GM12878 (cell line): ENCODE results near the gene RAPGEF1. TPM values are rescaled to one million over a fixed set of nuclear protein-coding genes. Genes with fewer than 3 reads are reported as not detected.

Experiments
- ATAC-seq: fragments of 200-7000 bp; cut with Tn5 transposase; 3 replicates; pipeline ENCODE4 v1.9.1; 2020; ENCODE audit warnings: mild to moderate bottlenecking, moderate library complexity
- BruUV-seq: library from RNA; stranded (reverse); fragments of 400-500 nt; replicated peaks from 2 replicates; lab custom pipeline; 2021; lab: Mats Ljungman, UMichigan
- CTCF ChIA-PET: fragments of 300-600 bp; sonication (Branson Sonifier 250); formaldehyde crosslinking; extraction: SDS; loops from one replicate; lab custom pipeline; 2021; ENCODE audit warnings: inconsistent platforms; lab: Yijun Ruan, JAX
- POLR2A ChIA-PET: fragments of 350-600 bp; formaldehyde crosslinking; extraction: SDS; loops from one replicate; lab custom pipeline; 2021; ENCODE audit warnings: inconsistent platforms; lab: Charles Lee
- RAD21 ChIA-PET: fragments of 300-600 bp; sonication (Branson Sonifier 250); formaldehyde crosslinking; loops from one replicate; lab custom pipeline; 2023; ENCODE audit warnings: antibody characterized with exemption; ENCODE audit not compliant: unreplicated experiment; lab: Charles Lee
- SMC1A ChIA-PET: fragments of 300-600 bp; sonication (Branson Sonifier 250); formaldehyde crosslinking; loops from one replicate; lab custom pipeline; 2023; ENCODE audit not compliant: unreplicated experiment, uncharacterized antibody; lab: Charles Lee
- DNase-seq: peaks from one replicate; pipeline ENCODE4 v3.0.0-alpha.2; 2011; ENCODE audit warnings: low read depth, low spot score
- FAIRE-seq: peaks from 3 replicates; lab custom pipeline; 2011; peaks lifted over from hg19 to GRCh38; lab: Jason Lieb, UNC
- H2AFZ ChIP-seq: 2 replicates; pipeline ENCODE4 v1.6.0; 2011; ENCODE audit warnings: low read depth, low read length, control low read depth; ENCODE audit not compliant: control insufficient read depth
- H3K27ac ChIP-seq: 2 replicates; pipeline ENCODE4 v1.5.1; 2011; ENCODE audit warnings: control low read depth; ENCODE audit not compliant: control insufficient read depth, insufficient read depth
- H3K27me3 ChIP-seq, 2 experiments: replicated peaks in 1 of 2; 2 replicates each; pipeline versions ENCODE4 v1.6.0 to v1.6.1; 2011; ENCODE audit warnings: low read length in 1 of 2; ENCODE audit not compliant: control insufficient read depth in 2 of 2, insufficient read depth in 2 of 2
- H3K36me3 ChIP-seq, 2 experiments: 2 replicates each; pipeline ENCODE4 v1.5.1; 2011; ENCODE audit warnings: low read length in 1 of 2; ENCODE audit not compliant: control insufficient read depth in 2 of 2, insufficient read depth in 2 of 2
- H3K4me1 ChIP-seq: 2 replicates; pipeline ENCODE4 v1.6.1; 2011; ENCODE audit warnings: mild to moderate bottlenecking, low read length, moderate library complexity, mixed read lengths; ENCODE audit not compliant: control insufficient read depth, insufficient read depth
- H3K4me2 ChIP-seq: 2 replicates; pipeline ENCODE4 v1.6.0; 2011; ENCODE audit warnings: control low read depth; ENCODE audit not compliant: control insufficient read depth, insufficient read depth
- H3K4me3 ChIP-seq: fragments of 200-600 bp; sonication (generic); 2 replicates; pipeline ENCODE4 v1.5.1; 2016
- H3K79me2 ChIP-seq: 2 replicates; pipeline ENCODE4 v1.6.0; 2011; ENCODE audit warnings: low read length; ENCODE audit not compliant: control insufficient read depth, insufficient read depth
- H3K9ac ChIP-seq: 2 replicates; pipeline ENCODE4 v1.8.0; 2011; ENCODE audit warnings: low read length, control low read depth, mixed read lengths; ENCODE audit not compliant: control insufficient read depth, insufficient read depth
- H3K9me3 ChIP-seq: replicated peaks from 3 replicates; pipeline ENCODE4 v1.5.1; 2011; ENCODE audit warnings: mild to moderate bottlenecking, low read length; ENCODE audit not compliant: control insufficient read depth, insufficient read depth
- H4K20me1 ChIP-seq: 2 replicates; pipeline ENCODE4 v1.6.0; 2011; ENCODE audit not compliant: control insufficient read depth, insufficient read depth
- GATAD2B ChIP-seq: fragments of 450-650 bp; conservative IDR thresholded peaks from 2 replicates; pipeline ENCODE4 v1.6.1; 2017; ENCODE audit warnings: low read depth, mild to moderate bottlenecking, moderate library complexity
- ZSCAN29 ChIP-seq: fragments of 450-650 bp; IDR thresholded peaks from 2 replicates; pipeline ENCODE4 v1.6.1; 2017; ENCODE audit warnings: mild to moderate bottlenecking, moderate library complexity
- WGBS: methylation state at CpG from one replicate; pipeline ENCODE4 v1.1.6; 2016; ENCODE audit warnings: low lambda C conversion rate; ENCODE audit not compliant: insufficient replicate concordance, insufficient coverage; ENCODE audit errors: missing lambda C conversion rate; 5-methylcytosine and 5-hydroxymethylcytosine counted together
- in situ Hi-C: fragments of 300-500 bp; cut with MboI; formaldehyde crosslinking; loops from 9 replicates; pipeline ENCODE4 v1.14.3; 2018; ENCODE audit warnings: mixed read lengths
- intact Hi-C: fragments of 100-400 bp; cut with micrococcal nuclease; formaldehyde crosslinking; loops from one replicate; pipeline ENCODE4 v1.14.2; 2022; ENCODE audit not compliant: unreplicated experiment
- polyA plus RNA-seq, 11 experiments: library from polyadenylated mRNA; depleted of rRNA in 4 of 11; unstranded in 6 of 11; stranded (reverse) in 5 of 11; fragments of >200 nt; fragmentation: Nextera tagmentation in 4 of 11; fragmentation: Illumina TruSeq in 1 of 11; extraction: Ambion mirVana in 4 of 11; extraction: Trizol in 1 of 11; gene quantifications; 1 replicate in 1 of 11; 2 replicates in 10 of 11; pipeline versions ENCODE4 v1.2.1 to v1.2.3, GENCODE V29; 2011 to 2016; ENCODE audit warnings: inconsistent platforms in 2 of 11, missing spikeins in 2 of 11, low read depth in 1 of 11
- total RNA-seq, 4 experiments: library from RNA; depleted of rRNA in 3 of 4; stranded (reverse); fragments of >200 nt in 3 of 4; fragmentation: Illumina TruSeq in 1 of 4; extraction: Trizol in 1 of 4; gene quantifications; 2 replicates each; pipeline versions ENCODE4 v1.2.1 to v1.2.3, GENCODE V29; 2013 to 2021
- TF ChIP-seq, protein P1 (sequence below): IDR thresholded peaks from 2 replicates; pipeline ENCODE4 v1.6.1; 2012; ENCODE audit warnings: low read length, inconsistent platforms

The RAPGEF1 gene
- total and polyA plus RNA-seq, 10 of the 15 experiments (the other 5 are each of a cell fraction or from before 2014, with no cell fraction given) = 0.42 to 113 (median 45.9) TPM

DNA sequence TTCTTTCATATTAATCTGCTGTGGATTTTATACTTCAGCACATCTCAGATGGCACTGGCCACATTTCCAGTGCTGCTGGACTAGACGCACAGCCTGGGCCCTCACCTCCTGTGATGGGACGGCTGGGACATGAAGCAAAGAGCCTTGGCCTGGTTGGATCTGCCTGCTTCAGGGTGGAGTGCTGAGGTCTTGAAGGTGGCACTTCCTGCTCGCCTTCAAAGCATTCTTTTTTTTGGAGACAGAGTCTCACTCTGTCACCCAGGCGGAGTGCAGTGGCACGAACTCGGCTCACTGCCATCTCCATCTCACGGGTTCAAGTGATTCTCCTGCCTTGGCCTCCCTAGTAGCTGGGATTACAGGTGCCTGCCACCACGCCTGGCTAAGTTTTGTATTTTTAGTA is 73.1 kb downstream of the RAPGEF1 start:
- ChIA-PET POLR2A (interaction anchor here (0.6 to 5.2 kb wide), 7 partner anchors 10 to 359 kb away, joined by 3 to 30 read pairs (median 4); no protein-coding TSS in a partner anchor), RAD21 (interaction anchor here (1.0 to 10.6 kb wide), 9 partner anchors 11 to 75 kb away, joined by 3 to 187 read pairs (median 20); no protein-coding TSS in a partner anchor), SMC1A (interaction anchor here (1.2 to 21.1 kb wide), 10 partner anchors 12 to 66 kb away, joined by 4 to 535 read pairs (median 12); partner anchors contain the start of gene RAPGEF1), CTCF (interaction anchor here (1.1 to 2.7 kb wide), 5 partner anchors 11 to 67 kb away, joined by 3 to 9 read pairs (median 4); no protein-coding TSS in a partner anchor)
- Histone ChIP-seq H3K27me3 (no peaks in the 10 kb centered on the region), H3K9me3 (no peaks in the 10 kb centered on the region), H3K27ac (peak overlapping the region; percentile 88), H3K9ac (0 out of 2 replicates have a peak overlapping the region, but pooled peaks have one; percentile 22), H3K36me3 (peaks cover 0 to 3% of the 10 kb centered on the region in 2 experiments), H3K4me1 (peaks cover 72% of the 10 kb centered on the region), H2AFZ (no peak overlapping the region), H3K4me3 (peak overlapping the region; percentile 48; the same call in 1 of the 2 replicates), H3K4me2 (peak overlapping the region; percentile 82), H4K20me1 (no peaks in the 10 kb centered on the region), H3K79me2 (peaks cover 99% of the 10 kb centered on the region)
- FAIRE-seq (no peak), ATAC-seq (no peak), DNase-seq (no peak)
- no TSS peak for BruUV-seq
- TF ChIP-seq ZSCAN29 = no peak
- TF ChIP-seq, protein P1, sequence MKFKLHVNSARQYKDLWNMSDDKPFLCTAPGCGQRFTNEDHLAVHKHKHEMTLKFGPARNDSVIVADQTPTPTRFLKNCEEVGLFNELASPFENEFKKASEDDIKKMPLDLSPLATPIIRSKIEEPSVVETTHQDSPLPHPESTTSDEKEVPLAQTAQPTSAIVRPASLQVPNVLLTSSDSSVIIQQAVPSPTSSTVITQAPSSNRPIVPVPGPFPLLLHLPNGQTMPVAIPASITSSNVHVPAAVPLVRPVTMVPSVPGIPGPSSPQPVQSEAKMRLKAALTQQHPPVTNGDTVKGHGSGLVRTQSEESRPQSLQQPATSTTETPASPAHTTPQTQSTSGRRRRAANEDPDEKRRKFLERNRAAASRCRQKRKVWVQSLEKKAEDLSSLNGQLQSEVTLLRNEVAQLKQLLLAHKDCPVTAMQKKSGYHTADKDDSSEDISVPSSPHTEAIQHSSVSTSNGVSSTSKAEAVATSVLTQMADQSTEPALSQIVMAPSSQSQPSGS = no peak
- TF ChIP-seq GATAD2B = 0 out of 2 replicates have a peak, but pooled peaks have one; percentile 14
- intact Hi-C loops (loop anchor here (5.0 kb wide), 2 partner anchors 34 to 41 kb away; no protein-coding TSS in a partner anchor), in situ Hi-C loops (no loop called here)
- WGBS = under 1% methylated on average over 8 of the region's 8 CpGs
